SK-N-SH (cell line): ENCODE measurements around the gene FUT2. TPM values are rescaled to one million over a fixed set of nuclear protein-coding genes. Genes with fewer than 3 reads are reported as not detected.
"Not testable (repeated sequence)": the region's sequence is repeated elsewhere in the genome, so short reads cannot be mapped to it uniquely, and the experiment has no call there.

Source experiments
- CTCF ChIA-PET: fragments of 300-600, 350-600 bp; formaldehyde crosslinking; extraction: SDS; loops from one replicate; lab custom pipeline; 2021; lab: Yijun Ruan, JAX
- POLR2A ChIA-PET: fragments of 350-600 bp; sonication (Branson Sonifier 250); formaldehyde crosslinking; extraction: SDS; loops from one replicate; lab custom pipeline; 2020; ENCODE audit warnings: antibody characterized with exemption, inconsistent platforms; lab: Yijun Ruan, JAX
- DNase-seq: peaks from one replicate; pipeline ENCODE4 v3.0.0; 2012
- H2AFZ ChIP-seq: fragments of 200-600 bp; sonication (generic); 2 replicates; pipeline ENCODE4 v1.8.1; 2016; ENCODE audit warnings: antibody characterized with exemption, mild to moderate bottlenecking, low read depth
- H3F3A ChIP-seq: fragments of 200-600 bp; sonication (generic); replicated peaks from 2 replicates; pipeline ENCODE3; 2016; ENCODE audit warnings: antibody characterized with exemption, mild to moderate bottlenecking; ENCODE audit not compliant: insufficient read depth
- H3K27ac ChIP-seq, 2 experiments: fragments of 200-500 bp in 1 of 2; fragments of 200-600 bp in 1 of 2; sonication (Bioruptor generic) in 1 of 2; sonication (generic), shearing (Covaris generic) in 1 of 2; 2 replicates each; pipeline versions ENCODE4 v1.5.1 to v1.6.1; 2014 to 2016; ENCODE audit warnings: low read depth in 2 of 2, inconsistent platforms in 1 of 2, low read length in 1 of 2, mild to moderate bottlenecking in 1 of 2, mixed read lengths in 1 of 2
- H3K27me3 ChIP-seq: fragments of 200-600 bp; sonication (generic), shearing (Covaris generic); 2 replicates; pipeline ENCODE4 v1.6.1; 2016; ENCODE audit warnings: mixed run types; ENCODE audit not compliant: insufficient read depth
- H3K36me3 ChIP-seq, 2 experiments: fragments of 200-500 bp in 1 of 2; fragments of 200-600 bp in 1 of 2; sonication (Bioruptor generic) in 1 of 2; sonication (generic) in 1 of 2; replicated peaks in 1 of 2; 2 replicates each; pipeline versions ENCODE3 to v1.5.1; 2014 to 2016; ENCODE audit warnings: low read length in 1 of 2, mild to moderate bottlenecking in 1 of 2; ENCODE audit not compliant: insufficient read depth in 2 of 2, control insufficient read depth in 1 of 2
- H3K4me1 ChIP-seq, 2 experiments: fragments of 200-500 bp in 1 of 2; fragments of 200-600 bp in 1 of 2; sonication (Bioruptor generic) in 1 of 2; sonication (generic), shearing (Covaris generic) in 1 of 2; 2 replicates each; pipeline versions ENCODE4 v1.5.1 to v1.6.1; 2014 to 2016; ENCODE audit warnings: low read depth in 1 of 2, low read length in 1 of 2, mixed run types in 1 of 2; ENCODE audit not compliant: insufficient read depth in 2 of 2, control insufficient read depth in 1 of 2
- H3K4me2 ChIP-seq: fragments of 200-600 bp; sonication (generic), shearing (Covaris generic); 2 replicates; pipeline ENCODE4 v1.6.1; 2017; ENCODE audit warnings: mixed run types
- H3K4me3 ChIP-seq, 2 experiments: fragments of 200-500 bp in 1 of 2; fragments of 200-600 bp in 1 of 2; sonication (Bioruptor generic) in 1 of 2; sonication (generic), shearing (Covaris generic) in 1 of 2; 2 replicates each; pipeline versions ENCODE4 v1.5.1 to v1.8.1; 2014 to 2016; ENCODE audit warnings: low read depth in 2 of 2, inconsistent platforms in 1 of 2, low read length in 1 of 2, mild to moderate bottlenecking in 1 of 2, mixed read lengths in 1 of 2, moderate library complexity in 1 of 2
- H3K79me2 ChIP-seq: fragments of 200-600 bp; sonication (generic); 2 replicates; pipeline ENCODE4 v1.8.1; 2017; ENCODE audit warnings: mild to moderate bottlenecking; ENCODE audit not compliant: insufficient read depth
- H3K9ac ChIP-seq: fragments of 200-600 bp; sonication (generic); 2 replicates; pipeline ENCODE4 v1.6.1; 2017; ENCODE audit warnings: mixed run types
- H3K9me2 ChIP-seq: fragments of 200-600 bp; sonication (generic); 2 replicates; pipeline ENCODE4 v1.6.1; 2017; ENCODE audit warnings: mixed run types
- H3K9me3 ChIP-seq: fragments of 200-600 bp; sonication (generic); 2 replicates; pipeline ENCODE4 v1.6.1; 2017; ENCODE audit warnings: mixed run types, mild to moderate bottlenecking, moderate library complexity
- H4K20me1 ChIP-seq: fragments of 200-600 bp; sonication (generic); 2 replicates; pipeline ENCODE4 v1.6.1; 2017; ENCODE audit warnings: mild to moderate bottlenecking, mixed run types; ENCODE audit not compliant: insufficient read depth
- CHD2 ChIP-seq: fragments of 150-350 bp; IDR thresholded peaks from 2 replicates; pipeline ENCODE4 v1.6.1; 2018; ENCODE audit warnings: low read length; ENCODE audit not compliant: partially characterized antibody
- EP300 ChIP-seq, 2 experiments: IDR thresholded peaks; 2 replicates each; pipeline versions ENCODE4 v1.4.0 to v1.6.1; 2012; ENCODE audit warnings: borderline replicate concordance in 1 of 2, low read depth in 1 of 2, low read length in 1 of 2
- EZH2phosphoT487 ChIP-seq: fragments of 200-600 bp; sonication (generic); IDR thresholded peaks from 2 replicates; pipeline ENCODE4 v1.6.1; 2017; ENCODE audit warnings: low read depth, mixed run types, mild to moderate bottlenecking, antibody characterized with exemption, moderate library complexity, borderline replicate concordance
- FOXM1 ChIP-seq: IDR thresholded peaks from 2 replicates; pipeline ENCODE4 v1.4.0; 2012; ENCODE audit warnings: low read depth, mild to moderate bottlenecking
- GATA2 ChIP-seq: sonication (generic); formaldehyde crosslinking; IDR thresholded peaks from 2 replicates; pipeline ENCODE4 v1.5.0; 2020; ENCODE audit warnings: mild to moderate bottlenecking, missing genetic modification reagents
- JUND ChIP-seq: IDR thresholded peaks from 2 replicates; pipeline ENCODE4 v1.4.0; 2012
- MEF2A ChIP-seq: IDR thresholded peaks from 2 replicates; pipeline ENCODE4 v1.4.0; 2012; ENCODE audit warnings: low read depth, borderline replicate concordance
- MXI1 ChIP-seq: IDR thresholded peaks from 2 replicates; pipeline ENCODE4 v1.6.1; 2012; ENCODE audit warnings: mild to moderate bottlenecking, low read depth, low read length, improper control_type of control experiment
- NFIC ChIP-seq: IDR thresholded peaks from 2 replicates; pipeline ENCODE4 v1.4.0; 2012; ENCODE audit warnings: borderline replicate concordance
- RFX5 ChIP-seq: IDR thresholded peaks from 2 replicates; pipeline ENCODE4 v1.6.1; 2012; ENCODE audit warnings: mild to moderate bottlenecking, improper control_type of control experiment, low read length
- RXRA ChIP-seq: IDR thresholded peaks from 2 replicates; pipeline ENCODE4 v1.4.0; 2012; ENCODE audit warnings: low read depth, mild to moderate bottlenecking, borderline replicate concordance
- SIN3A ChIP-seq: IDR thresholded peaks from 2 replicates; pipeline ENCODE4 v1.6.1; 2012; ENCODE audit warnings: low read depth, mild to moderate bottlenecking, low read length, moderate library complexity, borderline replicate concordance
- TAF1 ChIP-seq: IDR thresholded peaks from 2 replicates; pipeline ENCODE4 v1.6.1; 2012; ENCODE audit warnings: low read depth, mild to moderate bottlenecking, low read length, moderate library complexity, borderline replicate concordance
- WGBS: methylation state at CpG from one replicate; pipeline ENCODE4 v1.1.6; 2017; ENCODE audit warnings: low lambda C conversion rate; 5-methylcytosine and 5-hydroxymethylcytosine counted together
- polyA plus RNA-seq, 3 experiments: library from polyadenylated mRNA; depleted of rRNA; stranded (reverse); fragments of >200 nt; gene quantifications; 2 replicates each; pipeline ENCODE4 v1.2.3, GENCODE V29; 2012
- TF ChIP-seq, protein P1 (sequence below): fragments of 150-350 bp; IDR thresholded peaks from 2 replicates; pipeline ENCODE4 v1.6.1; 2017; ENCODE audit warnings: antibody characterized with exemption, low read length, low read depth, borderline replicate concordance
- TF ChIP-seq, protein P2 (sequence below): IDR thresholded peaks from 2 replicates; pipeline ENCODE4 v1.4.0; 2012; ENCODE audit warnings: low read depth

The FUT2 gene
- polyA plus RNA-seq, 1 of the 3 experiments (the other 2 are of a cell fraction) = not detected

DNA sequence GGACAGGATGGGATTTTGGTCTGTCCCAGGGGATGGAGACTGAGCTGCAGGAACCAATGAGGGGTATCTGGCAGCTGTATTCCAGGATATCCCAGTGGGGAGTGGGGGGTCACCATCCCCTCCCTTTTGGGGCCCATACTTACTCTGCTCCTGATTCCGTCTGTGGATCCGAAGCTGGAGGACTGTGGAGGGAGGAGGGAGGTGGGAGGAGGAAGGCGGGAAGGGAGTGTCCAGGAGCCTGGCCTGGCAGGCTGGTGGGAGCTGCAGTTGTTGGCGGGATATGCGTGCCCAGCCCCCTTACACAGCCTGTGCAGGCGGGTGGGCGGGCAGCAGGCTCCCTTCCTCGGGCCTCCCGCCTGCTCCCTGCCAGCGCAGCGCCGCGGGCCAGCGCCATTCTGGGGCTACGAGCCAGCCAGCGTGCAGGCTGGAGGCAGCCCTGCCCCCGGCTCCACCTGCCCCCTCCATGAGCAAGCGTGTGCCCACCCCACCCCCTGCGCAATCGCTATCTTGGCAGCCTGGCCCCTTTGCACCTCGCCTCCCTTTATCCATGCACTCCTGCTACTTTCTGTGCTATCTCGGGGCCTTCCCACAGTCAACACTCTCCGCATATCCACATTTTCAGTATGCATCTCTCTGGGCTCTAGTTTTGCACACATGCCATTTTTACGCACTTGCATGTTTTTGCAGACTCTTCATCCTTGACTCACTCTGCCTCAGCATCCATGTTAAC lies 21.0 kb downstream of the FUT2 start (continued):
- TF ChIP-seq SIN3A (no peak), CHD2 (no peak), GATA2 (CRISPR knock-in tag) (no peak), NFIC (no peak), MEF2A (no peak), MXI1 (peak; percentile 55; the same call in 1 of the 2 replicates), EZH2phosphoT487 (no peak), EP300 (IDR thresholded peaks at IDR 0.05; ENCODE audit: borderline replicate concordance in 1 of 2, low read depth in 1 of 2, low read length in 1 of 2) (peak in 1 of 2 experiments; percentile 36; a peak in 1 of 4 replicates), TAF1 (peak; percentile 39; the same call in 1 of the 2 replicates), FOXM1 (no peak)
- TF ChIP-seq, protein P1, sequence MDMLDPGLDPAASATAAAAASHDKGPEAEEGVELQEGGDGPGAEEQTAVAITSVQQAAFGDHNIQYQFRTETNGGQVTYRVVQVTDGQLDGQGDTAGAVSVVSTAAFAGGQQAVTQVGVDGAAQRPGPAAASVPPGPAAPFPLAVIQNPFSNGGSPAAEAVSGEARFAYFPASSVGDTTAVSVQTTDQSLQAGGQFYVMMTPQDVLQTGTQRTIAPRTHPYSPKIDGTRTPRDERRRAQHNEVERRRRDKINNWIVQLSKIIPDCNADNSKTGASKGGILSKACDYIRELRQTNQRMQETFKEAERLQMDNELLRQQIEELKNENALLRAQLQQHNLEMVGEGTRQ = no peak

DNA sequence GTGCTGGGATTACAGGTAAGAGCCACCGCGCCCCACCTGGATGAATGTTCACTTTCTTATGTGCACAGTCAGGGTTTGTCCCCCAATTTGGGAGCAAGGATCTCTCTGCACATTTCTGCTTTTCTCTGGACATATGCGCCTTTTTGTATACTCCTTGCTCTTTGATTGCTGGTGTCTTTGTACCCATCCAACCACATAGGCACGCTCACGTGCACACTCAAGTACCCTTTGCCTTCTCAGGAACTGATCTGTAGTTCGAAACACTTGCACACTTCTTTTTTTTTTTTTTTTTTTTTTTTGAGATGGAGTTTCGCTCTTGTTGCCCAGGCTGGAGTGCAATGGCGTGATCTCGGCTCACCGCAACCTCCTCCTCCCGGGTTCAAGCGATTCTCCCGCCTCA lies 22.3 kb downstream of the FUT2 start:
- H4K20me1 ChIP-seq, DNase-seq, H3K9me2 ChIP-seq, H3K9ac ChIP-seq, H3K4me2 ChIP-seq, H3K9me3 ChIP-seq, H3K36me3 ChIP-seq, H3K27ac ChIP-seq, H3K27me3 ChIP-seq, H3F3A ChIP-seq, CTCF ChIA-PET, H2AFZ ChIP-seq, H3K4me3 ChIP-seq: not testable (repeated sequence)
- H3K79me2 ChIP-seq = peaks cover 16% of the 10 kb centered on the region
- POLR2A ChIA-PET = interaction anchor here (2.4 kb wide), 1 partner anchor 21 kb away, joined by 11 read pairs; no protein-coding TSS in a partner anchor
- 96% methylated on average over 13 of the region's 13 CpGs for WGBS
- peaks cover 8 to 32% of the 10 kb centered on the region in 2 experiments; a peak in 2 of 4 replicates for H3K4me1 ChIP-seq

DNA sequence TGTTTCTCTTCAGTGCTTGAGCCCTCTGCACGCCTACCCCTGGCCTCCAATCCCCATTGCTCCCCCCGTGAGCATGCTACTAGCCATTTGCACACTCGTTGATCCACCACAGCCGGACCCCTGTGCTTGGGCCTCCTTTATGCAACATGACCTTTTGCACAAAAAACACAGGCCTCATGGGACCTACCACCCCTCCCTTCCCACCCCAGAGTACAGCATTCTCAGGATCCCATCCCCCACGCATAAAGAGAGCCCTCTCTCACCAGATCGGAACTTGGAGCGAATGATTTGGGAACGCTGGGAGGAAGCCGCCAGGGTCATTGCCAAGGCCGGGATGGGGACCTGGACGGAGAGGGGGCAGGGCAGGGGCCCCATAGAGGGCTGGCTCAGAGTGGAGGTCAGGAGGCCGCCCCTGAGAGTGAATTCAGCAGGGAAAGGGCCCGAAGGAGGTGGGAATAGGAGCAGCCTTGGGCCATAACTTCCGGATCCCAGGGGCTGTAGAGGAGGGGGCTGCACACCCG lies 23.0 kb downstream of the FUT2 start:
- no peak overlapping the region for H3K4me2 ChIP-seq
- no peaks in the 10 kb centered on the region for H3K9me3 ChIP-seq
- peaks cover 8 to 30% of the 10 kb centered on the region in 2 experiments; a peak in 2 of 4 replicates for H3K4me1 ChIP-seq
- no peak for TF ChIP-seq NFIC
- TF ChIP-seq, protein P2, sequence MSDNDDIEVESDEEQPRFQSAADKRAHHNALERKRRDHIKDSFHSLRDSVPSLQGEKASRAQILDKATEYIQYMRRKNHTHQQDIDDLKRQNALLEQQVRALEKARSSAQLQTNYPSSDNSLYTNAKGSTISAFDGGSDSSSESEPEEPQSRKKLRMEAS = no peak
- TF ChIP-seq RXRA = no peak
- TF ChIP-seq RFX5 = no peak
- TF ChIP-seq JUND = no peak
- TF ChIP-seq EZH2phosphoT487 = no peak
- H3K79me2 ChIP-seq = peaks cover 10% of the 10 kb centered on the region
- no peaks in the 10 kb centered on the region for H3K27me3 ChIP-seq
- H2AFZ ChIP-seq = no peak overlapping the region
- no peak overlapping the region for H3K27ac ChIP-seq
- no peak overlapping the region for H3K4me3 ChIP-seq
- ChIA-PET CTCF (no interaction called here), POLR2A (no interaction called here)
- H3F3A ChIP-seq = peaks cover 4% of the 10 kb centered on the region
- H4K20me1 ChIP-seq = no peaks in the 10 kb centered on the region
- no peak for DNase-seq
- H3K36me3 ChIP-seq = no peaks in the 10 kb centered on the region
- no peaks in the 10 kb centered on the region for H3K9me2 ChIP-seq
- no peak overlapping the region for H3K9ac ChIP-seq
- 95% methylated on average over 13 of the region's 15 CpGs for WGBS
